H9 (cell line): ENCODE results near the gene SPTY2D1. TPM values are rescaled to one million over a fixed set of nuclear protein-coding genes. Genes with fewer than 3 reads are reported as not detected.
A peak's percentile ranks its signal among the peaks of the same experiment; 100 is the strongest.

ENCODE experiments used
- DNase-seq: peaks from one replicate; pipeline ENCODE4 v3.0.0-alpha.2; 2017
- H2AFZ ChIP-seq: one replicate; pipeline ENCODE4 v1.6.1; 2013; ENCODE audit warnings: mild to moderate bottlenecking, low read length, control low read depth, moderate library complexity
- H2AK5ac ChIP-seq: 2 replicates; pipeline ENCODE4 v1.6.1; 2013; ENCODE audit warnings: low read length, control low read depth, mixed read lengths; ENCODE audit not compliant: insufficient read length
- H2BK120ac ChIP-seq: one replicate; pipeline ENCODE4 v1.6.1; 2013; ENCODE audit warnings: low read depth, mild to moderate bottlenecking, low read length, control low read depth, inconsistent platforms; ENCODE audit not compliant: poor library complexity, severe bottlenecking
- H2BK12ac ChIP-seq: 2 replicates; pipeline ENCODE4 v1.6.1; 2013; ENCODE audit warnings: low read length, control low read depth, mixed read lengths, low read depth; ENCODE audit not compliant: insufficient read length
- H2BK15ac ChIP-seq: 2 replicates; pipeline ENCODE4 v1.6.1; 2013; ENCODE audit warnings: low read depth, low read length, control low read depth
- H2BK20ac ChIP-seq: one replicate; pipeline ENCODE4 v1.6.1; 2013; ENCODE audit warnings: low read depth, mild to moderate bottlenecking, low read length, control low read depth, inconsistent platforms; ENCODE audit not compliant: poor library complexity, severe bottlenecking
- H2BK5ac ChIP-seq: 2 replicates; pipeline ENCODE4 v1.6.1; 2013; ENCODE audit warnings: low read length, control low read depth, mixed read lengths; ENCODE audit not compliant: insufficient read length
- H3K14ac ChIP-seq: 2 replicates; pipeline ENCODE4 v1.6.1; 2013; ENCODE audit warnings: low read length, control low read depth; ENCODE audit not compliant: insufficient read depth
- H3K18ac ChIP-seq: 2 replicates; pipeline ENCODE4 v1.6.1; 2013; ENCODE audit warnings: low read depth, mild to moderate bottlenecking, mixed read lengths, low read length, control low read depth; ENCODE audit not compliant: insufficient read length
- H3K23ac ChIP-seq: 2 replicates; pipeline ENCODE4 v1.6.1; 2013; ENCODE audit warnings: low read length, control low read depth, mixed read lengths, low read depth; ENCODE audit not compliant: insufficient read length
- H3K23me2 ChIP-seq: 2 replicates; pipeline ENCODE4 v1.6.1; 2013; ENCODE audit warnings: low read depth, mild to moderate bottlenecking, mixed read lengths, low read length, control low read depth; ENCODE audit not compliant: insufficient read length, poor library complexity, severe bottlenecking
- H3K27ac ChIP-seq: 2 replicates; pipeline ENCODE4 v1.5.1; 2013; ENCODE audit warnings: low read length, control low read depth, mixed read lengths, low read depth; ENCODE audit not compliant: insufficient read length
- H3K27me3 ChIP-seq: 2 replicates; pipeline ENCODE4 v1.6.1; 2013; ENCODE audit warnings: low read length, control low read depth, inconsistent platforms; ENCODE audit not compliant: insufficient read depth
- H3K4ac ChIP-seq: 2 replicates; pipeline ENCODE4 v1.6.1; 2013; ENCODE audit warnings: low read depth, mild to moderate bottlenecking, control low read depth, inconsistent platforms, low read length, moderate library complexity
- H3K4me1 ChIP-seq: 2 replicates; pipeline ENCODE4 v1.6.1; 2013; ENCODE audit warnings: low read length, control low read depth, inconsistent platforms; ENCODE audit not compliant: insufficient read depth
- H3K4me2 ChIP-seq: 2 replicates; pipeline ENCODE4 v1.6.1; 2013; ENCODE audit warnings: low read length, control low read depth, mixed read lengths; ENCODE audit not compliant: insufficient read length, insufficient read depth
- H3K56ac ChIP-seq: 2 replicates; pipeline ENCODE4 v1.6.1; 2013; ENCODE audit warnings: low read depth, mild to moderate bottlenecking, mixed read lengths, low read length, control low read depth; ENCODE audit not compliant: insufficient read length
- H3K79me1 ChIP-seq: 2 replicates; pipeline ENCODE4 v1.6.1; 2013; ENCODE audit warnings: low read depth, mild to moderate bottlenecking, moderate library complexity, low read length, control low read depth, inconsistent platforms; ENCODE audit not compliant: insufficient read depth, poor library complexity, severe bottlenecking
- H3K79me2 ChIP-seq: 2 replicates; pipeline ENCODE4 v1.6.1; 2013; ENCODE audit warnings: low read length, control low read depth, inconsistent platforms; ENCODE audit not compliant: insufficient read depth
- H3K9ac ChIP-seq: 2 replicates; pipeline ENCODE4 v1.6.1; 2013; ENCODE audit warnings: low read length, control low read depth, mixed read lengths; ENCODE audit not compliant: insufficient read length; ENCODE audit errors: extremely low read depth
- H3K9me3 ChIP-seq: one replicate; pipeline ENCODE4 v1.6.1; 2013; ENCODE audit warnings: low read depth, low read length, inconsistent platforms; ENCODE audit not compliant: control insufficient read depth
- H3T11ph ChIP-seq: one replicate; pipeline ENCODE4 v1.6.1; 2013; ENCODE audit warnings: mild to moderate bottlenecking, low read length, control low read depth, inconsistent platforms
- H4K20me1 ChIP-seq: one replicate; pipeline ENCODE4 v1.6.1; 2013; ENCODE audit not compliant: control insufficient read depth, insufficient read length, insufficient read depth
- H4K5ac ChIP-seq: 2 replicates; pipeline ENCODE4 v1.6.1; 2013; ENCODE audit warnings: low read depth, mild to moderate bottlenecking, mixed read lengths, low read length, control low read depth; ENCODE audit not compliant: insufficient read length
- H4K8ac ChIP-seq: replicated peaks from 2 replicates; pipeline ENCODE4 v1.6.1; 2013; ENCODE audit warnings: low read length, control low read depth, mixed read lengths, low read depth; ENCODE audit not compliant: insufficient read length
- H4K91ac ChIP-seq: 2 replicates; pipeline ENCODE4 v1.6.1; 2013; ENCODE audit warnings: low read depth, mild to moderate bottlenecking, moderate library complexity, mixed read lengths, low read length, control low read depth; ENCODE audit not compliant: insufficient read length
- H3K27ac Mint-ChIP-seq, 3 experiments: 2 replicates in 2 of 3; 3 replicates in 1 of 3; pipeline ENCODE4 v1.8.0; 2020 to 2021; ENCODE audit warnings: mixed read lengths in 3 of 3, mild to moderate bottlenecking in 1 of 3, moderate library complexity in 1 of 3
- H3K27me3 Mint-ChIP-seq: 2 replicates; pipeline ENCODE4 v1.8.0; 2021; ENCODE audit warnings: low read depth, mild to moderate bottlenecking, moderate library complexity, mixed read lengths
- H3K36me3 Mint-ChIP-seq, 3 experiments: 2 replicates in 2 of 3; 3 replicates in 1 of 3; pipeline ENCODE4 v1.8.0; 2020 to 2021; ENCODE audit warnings: low read depth in 3 of 3, mixed read lengths in 3 of 3; ENCODE audit not compliant: insufficient read depth in 1 of 3
- H3K4me1 Mint-ChIP-seq, 2 experiments: 2 replicates each; pipeline ENCODE4 v1.8.0; 2020; ENCODE audit warnings: mixed read lengths in 2 of 2
- H3K4me3 Mint-ChIP-seq, 2 experiments: 2 replicates in 1 of 2; 3 replicates in 1 of 2; pipeline ENCODE4 v1.8.0; 2020 to 2021; ENCODE audit warnings: mild to moderate bottlenecking in 2 of 2, mixed read lengths in 2 of 2, moderate library complexity in 1 of 2
- H3K9me3 Mint-ChIP-seq, 2 experiments: 2 replicates in 1 of 2; 3 replicates in 1 of 2; pipeline ENCODE4 v1.8.0; 2020; ENCODE audit warnings: mild to moderate bottlenecking in 2 of 2, mixed read lengths in 2 of 2, moderate library complexity in 1 of 2
- CTCF ChIP-seq: fragments of 200-600 bp; sonication (generic); conservative IDR thresholded peaks from 3 replicates; pipeline ENCODE4 v1.8.0; 2021; ENCODE audit warnings: antibody characterized with exemption, mild to moderate bottlenecking
- WGBS: extraction: QIAGEN DNeasy Blood & Tissue Kit; methylation state at CpG from one replicate; pipeline ENCODE4 v1.1.7; 2013; ENCODE audit warnings: missing lambda C conversion rate, low lambda C conversion rate, mixed read lengths; ENCODE audit not compliant: insufficient read length; ENCODE audit errors: extremely low coverage; 5-methylcytosine and 5-hydroxymethylcytosine counted together
- total RNA-seq: library from RNA; stranded (reverse); gene quantifications from 2 replicates; pipeline ENCODE4 v1.2.1, GENCODE V29; 2021

SPTY2D1 gene
- total RNA-seq, 1 experiment from 2014 or later = 15.9 TPM

- Histone ChIP-seq H3K23ac (no peak overlapping the region), H2AK5ac (no peak overlapping the region), H3K4me2 (peak overlapping the region; percentile 97), H3K4me1 (0 out of 2 replicates have a peak, but pooled peaks cover 2% of the 10 kb centered on the region), H4K20me1 (no peaks in the 10 kb centered on the region), H2BK12ac (no peak overlapping the region), H3K9ac (no peak overlapping the region), H3K56ac (no peak overlapping the region), H3K79me2 (peaks cover 18% of the 10 kb centered on the region), H3K27me3 (no peaks in the 10 kb centered on the region), H3K27ac (no peak overlapping the region), H4K91ac (no peak overlapping the region), H2BK20ac (no peak overlapping the region), H2BK5ac (no peak overlapping the region), H3K9me3 (no peaks in the 10 kb centered on the region), H4K5ac (no peak overlapping the region), H2AFZ (no peak overlapping the region), H2BK15ac (no peak overlapping the region), H2BK120ac (no peak overlapping the region), H3K23me2 (peaks cover 12% of the 10 kb centered on the region), H4K8ac (no peak overlapping the region), H3K4ac (no peak overlapping the region), H3K14ac (no peak overlapping the region), H3K18ac (no peak overlapping the region), H3K79me1 (peaks cover 10% of the 10 kb centered on the region), H3T11ph (no peak overlapping the region)
- Mint-ChIP-seq H3K27me3 (peaks cover 6% of the 10 kb centered on the region), H3K27ac (no peak overlapping the region), H3K4me1 (peaks cover 12 to 18% of the 10 kb centered on the region in 2 experiments), H3K36me3 (no peaks in the 10 kb centered on the region; a peak in 1 of 7 replicates), H3K4me3 (peak overlapping the region; percentile 88 to 99), H3K9me3 (no peaks in the 10 kb centered on the region)
- DNase-seq = no peak
- TF ChIP-seq CTCF = no peak
- WGBS = no CpG with 5 or more reads among the region's 2 CpGs
Measured at GRCh38 chr11:18632841-18633240, 1.3 kb downstream of the SPTY2D1 start.
